Middle frontal gyrus (tissue), 1 donor: ENCODE data around the gene OR4C12.
A peak's percentile ranks its signal among the peaks of the same experiment; 100 is the strongest.
"Not testable (repeated sequence)": the region's sequence is repeated elsewhere in the genome, so short reads cannot be mapped to it uniquely, and the experiment has no call there.

Source experiments
- DNase-seq: peaks from one replicate; pipeline ENCODE4 v3.0.0-alpha.2; 2015; ENCODE audit warnings: low spot score; ENCODE audit errors: extremely low spot score

The OR4C12 gene

GRCh38 chr11:49982435-49982834, at the start of gene OR4C12:
TSS of gene OR4C12 (minus strand) at chr11:49982535. CDS start at chr11:49982501, 34 bp downstream.
- DNase-seq = not testable (repeated sequence)

GRCh38 chr11:50030193-50030592, 47.9 kb upstream of the OR4C12 start:
- no peak for DNase-seq

GRCh38 chr11:49995565-49995964, 13.2 kb upstream of the OR4C12 start:
- DNase-seq = peak; percentile 9

- DNase-seq = not testable (repeated sequence)
These were observed 8.9 kb downstream of the OR4C12 start for GRCh38 chr11:49973439-49973838.

GRCh38 chr11:49952091-49952490, 30.2 kb downstream of the OR4C12 start, which contains the start of gene OR4C13:
TSS of gene OR4C13 (plus strand) at chr11:49952391. CDS start at chr11:49952423, 32 bp downstream.
- DNase-seq = no peak

- not testable (repeated sequence) for DNase-seq
These were observed 33.6 kb downstream of the OR4C12 start for GRCh38 chr11:49948701-49949100.
